ENCODE measurements around the gene POLR3GL.
"Not testable (repeated sequence)": the region's sequence is repeated elsewhere in the genome, so short reads cannot be mapped to it uniquely, and the experiment has no call there.

POLR3GL gene, protein sequence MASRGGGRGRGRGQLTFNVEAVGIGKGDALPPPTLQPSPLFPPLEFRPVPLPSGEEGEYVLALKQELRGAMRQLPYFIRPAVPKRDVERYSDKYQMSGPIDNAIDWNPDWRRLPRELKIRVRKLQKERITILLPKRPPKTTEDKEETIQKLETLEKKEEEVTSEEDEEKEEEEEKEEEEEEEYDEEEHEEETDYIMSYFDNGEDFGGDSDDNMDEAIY

DNA sequence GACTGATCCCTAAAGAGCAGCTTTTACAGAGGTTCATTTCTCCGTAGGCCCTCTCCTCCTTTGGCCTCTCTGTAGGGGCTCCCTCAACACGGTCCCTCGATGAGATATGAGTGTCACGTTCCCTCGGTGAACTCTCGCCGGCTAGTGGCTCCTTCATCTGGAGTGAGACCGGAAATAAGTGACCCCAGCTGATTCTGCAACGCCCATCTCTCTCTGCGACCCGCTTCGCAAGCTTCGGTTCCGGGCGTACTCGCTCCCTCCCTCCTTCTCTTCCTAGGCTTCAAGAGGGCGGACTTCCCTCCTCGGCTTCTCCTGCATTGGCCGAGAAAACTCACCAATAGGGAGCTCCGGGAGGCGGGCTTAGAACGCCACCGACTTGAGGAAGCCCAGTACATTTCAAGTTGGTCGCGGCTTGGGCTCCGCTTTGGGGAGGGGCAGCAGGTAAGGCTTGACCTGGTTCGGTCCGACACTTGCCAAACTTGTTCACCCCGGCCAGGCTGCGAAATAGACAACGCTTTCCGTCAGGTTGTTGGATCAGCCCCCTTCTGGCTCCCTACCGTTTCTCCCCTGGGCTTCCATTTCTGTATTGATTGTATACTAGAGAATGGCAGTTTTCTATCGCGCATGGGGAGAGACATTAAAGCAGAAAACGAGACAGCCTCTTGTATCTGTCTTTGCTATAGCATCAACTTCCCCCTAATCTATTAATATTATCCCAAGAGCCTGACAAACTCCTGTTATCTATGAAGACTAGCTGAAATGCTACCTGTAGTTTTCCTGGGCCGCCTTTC, at the start of gene POLR3GL, which contains the start of gene ANKRD34A:
Gene POLR3GL (plus strand): TSS at position 363 of the 791 bp plus-strand sequence. CDS start 10,176 bp downstream, outside the sequence.
Gene ANKRD34A (minus strand): TSS at position 248 of the 791 bp plus-strand sequence. CDS start 2,816 bp downstream, outside the sequence.
- DNase-seq (ENCODE audit: low spot score): peak; percentile 89

DNA sequence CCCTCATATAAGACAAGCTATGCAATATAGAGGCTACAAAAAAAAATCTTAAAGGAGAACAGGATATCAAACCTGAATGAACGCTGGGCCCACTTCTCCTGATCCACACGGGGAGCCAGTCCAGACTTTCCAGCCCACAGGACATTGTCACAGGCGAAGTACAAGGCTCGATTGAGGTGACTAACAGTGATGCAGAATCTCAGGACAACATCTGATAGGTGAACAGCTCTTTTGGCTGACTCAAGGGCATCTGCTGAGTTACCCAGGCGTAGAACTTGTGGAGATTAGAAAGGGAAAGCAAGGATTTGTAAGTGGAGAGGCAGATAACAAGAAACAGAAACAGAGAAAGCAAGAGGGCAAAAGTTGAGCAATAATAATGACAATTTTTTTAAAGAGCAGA, 47.7 kb upstream of the POLR3GL start:
- DNase-seq (ENCODE audit: low spot score): no peak

DNA sequence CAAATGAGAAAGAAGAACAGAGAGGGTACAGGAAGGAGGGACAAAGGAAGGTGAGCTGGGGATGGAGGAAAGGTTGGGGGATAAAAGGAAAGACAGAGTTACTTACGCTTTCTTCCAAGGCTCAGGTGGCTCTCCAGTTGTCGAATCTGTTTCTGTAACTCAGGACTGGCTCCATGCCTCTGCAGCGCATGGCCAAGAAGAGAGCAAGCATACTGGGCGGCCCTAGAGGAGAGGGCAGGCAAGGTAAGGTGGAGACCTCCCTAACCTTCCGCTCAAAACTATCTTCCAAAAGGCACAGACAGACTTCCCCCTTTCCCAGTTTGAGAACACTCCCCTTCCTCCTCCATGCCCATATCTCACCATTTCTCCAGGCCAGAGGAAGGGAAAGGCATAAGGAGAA, 46.9 kb upstream of the POLR3GL start:
- DNase-seq (ENCODE audit: low spot score): no peak

DNA sequence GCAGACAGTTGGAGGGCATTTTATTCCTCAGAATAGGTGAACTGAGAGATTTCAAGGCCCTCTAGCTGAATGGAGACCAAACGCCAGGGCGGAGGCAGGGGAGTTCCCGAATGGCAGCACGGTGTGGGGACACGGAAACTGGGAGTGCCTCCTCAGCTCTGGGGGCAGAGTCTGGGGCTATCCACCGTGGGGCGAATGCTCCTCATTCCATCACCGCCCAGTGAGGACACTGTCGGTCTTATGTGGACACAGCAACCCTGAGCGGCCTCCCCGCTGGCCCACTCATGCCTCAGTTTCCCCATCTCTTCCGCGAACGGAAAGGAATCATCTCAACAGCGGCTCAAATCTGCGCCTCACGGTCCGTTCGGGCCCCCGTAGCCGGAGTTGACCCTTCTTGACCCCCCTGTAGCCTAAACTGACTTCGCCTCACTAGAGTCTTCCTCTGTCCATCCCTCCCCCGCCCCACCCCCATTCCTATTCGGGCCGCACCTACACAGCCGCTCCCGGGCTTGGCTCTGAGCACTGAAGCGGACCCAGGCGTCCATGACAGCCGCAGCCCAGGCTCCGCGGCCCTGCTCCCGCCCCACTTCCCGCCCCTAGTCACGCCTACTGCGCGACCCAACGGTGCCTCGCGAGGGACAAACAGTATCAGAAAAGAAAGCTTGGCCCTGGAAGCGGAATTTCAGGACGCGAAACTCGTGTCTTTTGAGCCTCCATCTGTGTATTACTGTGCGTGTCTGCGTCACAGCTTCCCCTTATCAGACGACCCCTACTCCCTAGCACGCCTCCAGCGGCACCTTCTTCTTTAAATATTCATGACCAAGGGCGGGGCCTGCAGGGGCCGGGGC, 46.1 kb upstream of the POLR3GL start, which contains the start of gene PEX11B:
Gene PEX11B (minus strand): TSS at position 574 of the 848 bp plus-strand sequence. CDS start 29 bp downstream, at position 545.
- DNase-seq (ENCODE audit: low spot score): peak; percentile 90

DNA sequence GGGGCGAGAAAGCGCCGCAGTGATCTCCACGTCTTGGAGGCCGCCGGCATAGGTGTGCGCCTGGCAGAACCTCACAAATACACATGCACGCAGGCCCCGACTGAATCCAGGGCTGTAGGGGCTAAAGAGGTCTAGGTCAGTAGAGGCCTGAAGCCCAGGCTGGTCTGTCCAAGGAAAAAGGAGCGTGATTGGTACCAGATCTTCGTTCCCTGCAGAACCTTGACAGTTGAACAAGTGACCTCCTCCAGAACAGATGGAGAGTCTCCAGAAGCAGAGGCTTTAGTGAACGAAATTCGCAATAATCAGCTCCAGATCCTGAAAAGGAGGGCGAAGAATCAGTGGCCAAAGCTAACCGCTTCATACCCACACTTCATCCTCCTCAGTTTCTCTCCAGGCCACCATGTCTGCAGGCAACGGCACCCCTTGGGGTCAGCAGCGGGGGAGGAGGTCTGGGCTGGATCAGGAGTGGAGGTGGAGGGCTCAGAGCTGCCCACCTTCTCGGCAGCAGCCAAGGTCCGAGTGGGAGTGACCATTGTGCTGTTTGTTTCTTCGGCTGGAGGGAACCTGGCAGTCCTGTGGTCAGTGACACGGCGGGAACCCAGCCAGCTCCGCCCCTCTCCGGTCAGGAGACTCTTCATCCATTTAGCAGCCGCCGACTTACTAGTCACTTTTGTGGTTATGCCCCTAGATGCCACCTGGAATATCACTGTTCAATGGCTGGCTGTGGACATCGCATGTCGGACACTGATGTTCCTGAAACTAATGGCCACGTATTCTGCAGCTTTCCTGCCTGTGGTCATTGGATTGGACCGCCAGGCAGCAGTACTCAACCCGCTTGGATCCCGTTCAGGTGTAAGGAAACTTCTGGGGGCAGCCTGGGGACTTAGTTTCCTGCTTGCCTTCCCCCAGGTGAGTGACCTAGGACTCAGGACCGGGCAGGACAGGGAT, 45.2 kb upstream of the POLR3GL start:
- peak; percentile 51 for DNase-seq (ENCODE audit: low spot score)

DNA sequence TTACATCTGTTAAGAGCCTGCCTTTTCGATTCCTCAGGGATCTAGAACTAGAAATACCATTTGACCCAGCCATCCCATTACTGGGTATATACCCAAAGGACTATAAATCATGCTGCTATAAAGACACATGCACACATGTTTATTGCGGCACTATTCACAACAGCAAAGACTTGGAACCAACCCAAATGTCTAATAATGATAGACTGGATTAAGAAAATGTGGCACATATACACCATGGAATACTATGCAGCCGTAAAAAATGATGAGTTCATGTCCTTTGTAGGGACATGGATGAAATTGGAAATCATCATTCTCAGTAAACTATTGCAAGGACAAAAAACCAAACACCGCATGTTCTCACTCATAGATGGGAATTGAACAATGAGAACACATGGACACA, 44.2 kb upstream of the POLR3GL start:
- not testable (repeated sequence) for DNase-seq (ENCODE audit: low spot score)

DNA sequence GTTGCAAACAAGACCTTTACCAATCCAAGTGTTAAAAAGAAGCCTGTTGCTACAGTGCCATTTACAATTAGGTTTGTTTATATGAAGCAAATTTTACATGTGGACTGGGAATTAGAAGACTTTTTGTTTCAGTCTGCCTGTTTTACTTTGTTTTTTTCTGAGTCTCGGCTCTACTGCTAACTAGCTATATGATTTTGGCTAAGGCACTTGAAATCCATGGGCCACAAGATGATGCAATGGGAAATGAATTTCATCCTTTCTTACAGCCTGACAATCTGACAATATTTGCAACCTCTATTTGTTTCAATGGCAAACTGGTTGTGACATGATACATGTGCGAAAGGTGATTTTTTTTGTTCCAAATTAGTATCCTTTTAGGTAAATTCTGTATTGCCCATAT, 42.2 kb upstream of the POLR3GL start:
- no peak for DNase-seq (ENCODE audit: low spot score)

DNA sequence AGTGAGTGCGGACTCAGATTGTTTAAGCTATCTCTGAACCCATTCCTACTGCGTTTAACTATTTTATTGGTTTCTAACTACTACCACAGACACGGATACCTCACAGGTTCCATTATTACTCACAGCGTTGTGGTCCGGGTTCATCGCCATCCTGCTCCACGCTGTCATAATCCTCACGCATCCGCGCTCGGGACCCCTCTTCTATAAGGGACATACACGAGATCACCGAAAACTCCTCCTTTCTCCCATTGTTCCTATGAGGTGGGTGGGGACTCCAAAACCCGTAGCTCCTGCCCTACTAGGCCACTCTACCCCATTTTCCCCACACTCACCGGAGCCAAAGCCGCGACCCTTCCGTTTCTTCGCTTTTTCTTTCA, 37.8 kb upstream of the POLR3GL start:
- no peak for DNase-seq (ENCODE audit: low spot score)

DNA sequence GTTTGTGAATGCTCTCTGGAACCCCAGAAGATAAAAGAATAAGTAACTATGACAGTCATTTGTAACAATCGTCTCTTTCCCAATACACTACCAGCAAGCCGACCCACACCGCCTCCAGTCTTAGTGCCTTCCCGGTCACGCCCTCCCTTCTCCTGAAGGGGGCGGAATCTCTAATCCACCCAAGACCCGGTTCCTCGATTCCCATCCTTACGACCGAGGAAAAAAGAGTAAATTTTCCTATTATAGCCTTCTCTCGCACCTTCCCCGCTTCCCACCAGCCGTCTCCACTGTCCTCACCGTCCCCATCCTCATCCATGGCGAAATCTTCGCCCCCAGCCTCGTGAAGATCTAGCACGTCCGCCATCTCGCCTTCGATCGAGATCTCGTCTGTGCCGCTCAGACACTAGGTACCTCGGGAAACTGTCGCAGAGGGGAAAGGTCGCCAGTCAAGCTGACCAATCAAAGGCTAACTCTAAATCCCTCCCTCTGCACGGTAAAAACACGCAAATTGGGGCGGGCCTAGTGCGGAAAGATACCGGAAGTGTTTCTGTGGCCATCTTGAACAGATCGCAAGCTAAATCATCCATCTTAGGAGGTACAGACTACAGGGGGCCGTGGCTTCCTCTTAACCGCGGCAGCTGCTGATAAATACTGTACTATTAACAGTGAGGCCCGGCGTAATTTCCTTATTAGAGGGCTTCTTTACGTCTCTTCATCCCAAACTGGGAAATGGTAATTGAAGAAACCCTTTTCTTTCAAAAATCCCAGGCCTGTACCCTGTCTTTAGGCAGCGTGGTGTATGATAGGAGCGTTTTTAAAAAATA, 37.2 kb upstream of the POLR3GL start, which contains the start of gene RBM8A:
Gene RBM8A (minus strand): TSS at position 422 of the 824 bp plus-strand sequence. CDS start 58 bp downstream, at position 364.
- peak; percentile 89 for DNase-seq (ENCODE audit: low spot score)

DNA sequence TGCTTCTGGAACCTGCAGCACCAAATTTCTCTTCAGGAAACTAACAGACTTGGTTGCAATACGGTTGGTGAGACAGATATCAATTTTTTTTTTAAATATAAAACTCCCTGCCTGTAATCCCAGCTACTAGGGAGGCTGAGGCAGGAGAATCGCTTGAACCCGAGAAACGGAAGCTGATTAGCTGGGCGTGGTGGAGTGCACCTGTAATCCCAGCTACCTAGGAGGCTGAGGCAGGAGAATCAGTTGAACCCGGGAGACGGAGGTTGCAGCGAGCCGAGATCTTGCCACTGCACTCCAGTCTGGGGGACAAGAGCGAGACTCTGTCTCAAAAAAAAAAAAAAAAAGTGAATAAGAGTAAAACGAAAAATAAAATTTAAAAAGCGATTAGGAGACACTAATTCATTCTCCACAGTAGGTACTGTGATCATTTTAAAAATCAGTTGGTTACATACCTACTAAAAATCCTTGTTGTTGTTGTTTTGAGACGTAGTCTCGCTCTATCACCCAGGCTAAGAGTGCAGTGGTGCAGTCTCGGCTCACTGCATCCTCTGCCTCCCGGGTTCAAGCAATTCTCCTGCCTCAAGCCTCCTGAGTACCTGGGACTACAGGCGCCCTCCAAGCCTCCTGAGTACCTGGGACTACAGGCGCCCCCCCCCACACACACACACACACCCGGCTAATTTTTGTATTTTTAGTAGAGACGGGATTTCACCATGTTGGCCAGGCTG, 36.4 kb upstream of the POLR3GL start:
- DNase-seq (ENCODE audit: low spot score): no peak

DNA sequence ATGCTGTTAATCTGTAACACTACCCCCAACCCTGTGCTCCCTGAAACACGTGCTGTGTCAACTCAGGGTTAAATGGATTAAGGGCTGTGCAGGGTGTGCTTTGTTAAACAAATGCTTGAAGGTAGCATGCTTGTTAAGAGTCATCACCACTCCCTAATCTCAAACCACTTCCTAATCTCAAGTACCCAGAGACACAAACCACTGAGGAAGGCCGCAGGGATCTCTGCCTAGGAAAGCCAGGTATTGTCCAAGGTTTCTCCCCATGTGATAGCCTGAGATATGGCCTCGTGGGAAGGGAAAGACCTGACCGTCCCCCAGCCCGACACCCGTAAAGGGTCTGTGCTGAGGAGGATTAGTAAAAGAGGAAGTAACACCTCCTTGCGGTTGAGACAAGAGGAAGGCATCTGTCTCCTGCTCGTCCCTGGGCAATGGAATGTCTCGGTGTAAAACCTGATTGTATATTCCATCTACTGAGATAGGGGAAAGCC, 31.9 kb upstream of the POLR3GL start:
- DNase-seq (ENCODE audit: low spot score): not testable (repeated sequence)

DNA sequence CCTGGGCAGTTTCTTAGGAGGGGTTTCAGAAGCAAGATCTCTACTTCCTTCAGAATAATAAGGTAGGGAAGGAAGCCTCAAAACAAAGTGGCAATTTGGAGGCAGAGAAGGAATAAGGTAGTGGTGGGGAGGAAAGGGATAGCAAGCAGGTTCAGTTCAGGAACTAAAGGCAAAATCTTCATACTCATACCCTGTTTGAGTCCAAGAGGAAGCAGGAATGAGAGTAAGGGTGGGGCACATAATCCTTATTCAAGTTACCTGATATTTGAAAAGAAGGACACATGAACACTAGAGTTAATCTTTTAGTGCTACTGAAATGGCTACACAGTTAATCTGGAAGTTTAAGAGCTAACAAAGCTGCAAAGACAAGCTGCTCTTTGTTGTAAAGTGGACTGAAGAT, 28.8 kb upstream of the POLR3GL start:
- no peak for DNase-seq (ENCODE audit: low spot score)

DNA sequence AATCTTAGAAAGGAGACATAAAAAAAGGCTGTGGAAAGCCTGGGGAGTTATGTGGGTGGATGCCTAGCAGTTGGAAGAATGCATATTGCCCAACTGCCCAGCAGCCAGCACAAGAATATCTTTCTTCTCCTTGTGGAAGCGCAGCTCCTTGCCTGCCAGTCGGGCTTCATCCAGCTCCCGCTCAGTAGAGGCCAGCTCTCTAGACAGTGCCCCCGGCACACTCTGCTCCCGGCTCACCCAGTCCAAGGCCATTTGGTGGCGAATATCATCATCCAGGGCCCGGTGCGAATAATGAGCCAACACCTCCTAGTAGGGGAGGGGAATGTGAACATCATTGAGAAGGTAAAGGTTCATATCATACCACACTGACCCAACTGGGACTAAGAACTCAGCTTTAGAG, 28.2 kb upstream of the POLR3GL start:
- no peak for DNase-seq (ENCODE audit: low spot score)

DNA sequence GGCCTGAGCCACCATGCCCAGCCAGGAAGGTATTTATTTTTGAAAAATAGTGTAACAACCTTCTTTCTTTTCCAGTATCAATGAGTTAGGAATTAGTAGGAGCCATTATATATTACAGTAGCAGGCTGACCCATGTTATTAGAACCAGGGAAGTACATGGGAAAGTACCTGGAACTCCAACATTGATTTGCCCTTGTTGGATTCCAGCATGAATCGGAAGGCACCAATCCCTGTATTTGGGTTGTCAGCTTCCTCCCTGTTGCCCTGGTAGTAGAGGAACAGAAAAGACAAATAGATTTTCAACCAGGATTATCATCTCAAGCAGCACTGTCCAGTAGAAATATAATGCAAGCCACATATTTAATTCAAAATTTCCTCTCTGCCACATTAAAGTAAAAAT, 27.1 kb upstream of the POLR3GL start:
- DNase-seq (ENCODE audit: low spot score): no peak

DNA sequence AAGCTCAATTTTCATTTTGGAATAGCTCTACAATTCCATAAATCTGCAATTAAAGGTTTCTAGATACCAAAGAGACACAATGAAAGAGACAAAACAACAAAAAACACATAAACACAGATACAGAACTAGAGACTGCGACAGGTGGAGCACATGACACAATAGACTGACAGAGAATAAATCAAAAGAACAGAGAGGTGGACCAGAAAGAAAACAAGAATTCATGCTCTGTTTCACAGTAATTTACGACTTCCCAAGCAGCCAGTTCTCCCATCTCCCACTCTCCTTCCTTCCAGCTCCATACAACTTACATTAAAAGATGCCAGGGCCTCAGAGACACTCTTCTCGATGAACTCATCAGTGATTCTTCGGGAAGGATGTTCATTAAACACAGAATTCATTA, 22.1 kb upstream of the POLR3GL start:
- DNase-seq (ENCODE audit: low spot score): no peak

DNA sequence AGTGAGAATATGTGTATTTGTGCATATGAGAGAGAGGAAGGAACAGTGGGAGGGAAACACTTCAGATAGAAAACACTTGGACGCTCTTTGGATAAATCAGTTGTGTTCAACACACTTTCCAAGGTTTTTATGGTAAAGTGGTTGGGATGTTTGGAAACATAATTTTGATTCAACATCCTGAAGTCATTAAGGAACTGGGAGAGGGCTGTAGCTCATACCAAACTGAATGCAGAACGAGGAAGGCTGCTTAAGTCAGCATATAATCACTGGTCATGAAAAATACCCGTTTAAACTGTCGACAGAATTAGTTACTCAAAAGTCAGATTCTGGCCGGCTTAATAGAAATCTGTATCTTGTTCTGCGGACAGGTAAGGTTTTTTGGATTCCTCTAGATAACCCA, 21.6 kb upstream of the POLR3GL start:
- no peak for DNase-seq (ENCODE audit: low spot score)

DNA sequence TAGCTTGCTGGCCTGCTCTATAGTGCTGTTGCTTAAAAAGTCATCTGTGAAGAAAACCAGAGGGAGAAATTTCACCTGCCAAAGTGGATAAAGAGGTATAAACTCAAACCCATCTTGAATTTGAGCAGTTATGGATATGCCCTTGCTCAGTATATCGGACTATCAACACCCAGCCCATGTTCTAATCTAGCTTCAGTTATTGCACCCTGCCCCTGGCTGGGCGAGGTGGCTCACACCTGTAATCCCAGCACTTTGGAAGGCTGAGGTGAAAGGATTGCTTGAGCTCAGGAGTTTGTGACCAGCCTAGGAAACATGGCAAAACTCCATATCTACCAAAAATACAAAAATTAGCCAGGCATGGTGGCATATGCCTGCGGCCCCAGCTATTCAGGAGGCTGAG, 20.0 kb upstream of the POLR3GL start:
- no peak for DNase-seq (ENCODE audit: low spot score)

DNA sequence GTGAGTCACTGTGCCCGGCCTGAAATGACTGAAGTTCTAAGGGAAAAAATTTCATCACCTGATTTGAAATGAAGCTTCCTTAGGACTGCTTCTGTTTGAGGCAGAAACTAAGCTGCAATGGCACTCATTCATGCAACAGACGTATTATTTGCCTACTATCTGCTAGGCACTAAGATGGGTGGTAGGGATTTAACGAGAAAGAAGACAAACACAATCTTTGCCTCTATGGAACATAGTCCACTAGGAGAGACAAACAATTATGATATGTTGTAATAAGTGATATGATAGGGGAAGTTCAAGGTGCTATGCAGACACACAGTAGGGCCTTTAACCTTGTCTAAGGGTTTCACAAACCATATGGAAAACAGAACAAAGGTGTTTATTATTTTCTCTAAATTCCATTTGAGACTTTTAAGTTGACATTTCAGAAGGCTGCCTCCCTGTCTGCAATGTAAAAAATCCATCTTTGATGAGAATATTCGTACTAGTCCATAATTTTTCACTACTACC, 18.0 kb upstream of the POLR3GL start:
- no peak for DNase-seq (ENCODE audit: low spot score)

DNA sequence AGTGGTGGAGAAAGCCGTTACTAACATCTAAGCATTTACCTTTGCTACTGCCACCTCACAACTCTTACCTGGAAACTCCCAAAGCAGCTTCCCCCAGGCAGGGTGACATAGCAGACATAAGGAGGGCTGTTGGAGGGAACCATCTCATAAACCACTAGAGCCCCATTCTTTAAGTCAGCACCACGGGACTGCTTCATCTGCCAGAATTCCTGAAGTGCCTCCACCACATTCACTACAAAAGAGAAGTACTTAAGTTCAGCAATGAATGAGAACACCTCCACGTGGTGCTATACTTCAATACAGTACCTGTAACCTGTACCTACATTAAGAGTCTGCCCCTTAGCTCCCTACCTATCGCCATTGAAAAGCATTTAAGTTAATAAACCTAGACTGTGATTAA, 16.9 kb upstream of the POLR3GL start:
- no peak for DNase-seq (ENCODE audit: low spot score)
